Forelimb muscle (tissue), 1 donor: ENCODE measurements around the gene SCPEP1. TPM values are rescaled to one million over a fixed set of nuclear protein-coding genes. Genes with fewer than 3 reads are reported as not detected.
"Not testable (repeated sequence)": the region's sequence is repeated elsewhere in the genome, so short reads cannot be mapped to it uniquely, and the experiment has no call there.

ENCODE experiments used
- DNase-seq: peaks from one replicate; pipeline ENCODE4 v3.0.0-alpha.2; 2013; ENCODE audit warnings: low read depth
- polyA plus RNA-seq: library from polyadenylated mRNA; unstranded; fragments of 120-200 nt; gene quantifications from one replicate; pipeline ENCODE4 v1.2.1, GENCODE V29; 2013; ENCODE audit not compliant: insufficient read length

SCPEP1 gene
- polyA plus RNA-seq, 1 donor, result 15.9 TPM

- not testable (repeated sequence) for DNase-seq
Measured at GRCh38 chr17:56965241-56965640, 12.7 kb upstream of the SCPEP1 start.

GRCh38 chr17:56965681-56966080 is 12.2 kb upstream of the SCPEP1 start:
- DNase-seq, result not testable (repeated sequence)

- DNase-seq, result no peak
Measured at GRCh38 chr17:56966338-56966737, 11.6 kb upstream of the SCPEP1 start.

- DNase-seq, result no peak
Measured at GRCh38 chr17:56970974-56971373, 7.0 kb upstream of the SCPEP1 start.

- DNase-seq, result no peak
Measured at GRCh38 chr17:56972111-56972730, 5.7 kb upstream of the SCPEP1 start.

GRCh38 chr17:56973520-56973919 is 4.4 kb upstream of the SCPEP1 start:
- DNase-seq, result no peak

GRCh38 chr17:56974055-56974454 is 3.9 kb upstream of the SCPEP1 start:
- no peak for DNase-seq

- no peak for DNase-seq
Measured at GRCh38 chr17:56975656-56976055, 2.3 kb upstream of the SCPEP1 start.

- no peak for DNase-seq
Measured at GRCh38 chr17:56976941-56977608, 856 bp upstream of the SCPEP1 start.

- no peak for DNase-seq
Measured at GRCh38 chr17:56978441-56979090, 635 bp downstream of the SCPEP1 start.

- no peak for DNase-seq
Measured at GRCh38 chr17:56979091-56979480, 1.2 kb downstream of the SCPEP1 start.

- not testable (repeated sequence) for DNase-seq
Measured at GRCh38 chr17:56980526-56980925, 2.6 kb downstream of the SCPEP1 start.

GRCh38 chr17:56982312-56982711 is 4.4 kb downstream of the SCPEP1 start:
- no peak for DNase-seq

GRCh38 chr17:56983366-56983765 is 5.4 kb downstream of the SCPEP1 start:
- no peak for DNase-seq

- DNase-seq, result no peak
Measured at GRCh38 chr17:56985371-56986162, 7.6 kb downstream of the SCPEP1 start.

- DNase-seq, result no peak
Measured at GRCh38 chr17:56987283-56987834, 9.4 kb downstream of the SCPEP1 start.

- DNase-seq, result no peak
Measured at GRCh38 chr17:56988901-56989572, 11.1 kb downstream of the SCPEP1 start.

GRCh38 chr17:56992364-56992763 is 14.4 kb downstream of the SCPEP1 start:
- no peak for DNase-seq

- no peak for DNase-seq
Measured at GRCh38 chr17:56994009-56994792, 16.3 kb downstream of the SCPEP1 start.

GRCh38 chr17:56995766-56996165 is 17.8 kb downstream of the SCPEP1 start:
- DNase-seq, result no peak

GRCh38 chr17:56997313-56997712 is 19.4 kb downstream of the SCPEP1 start:
- no peak for DNase-seq
